HL-60 (cell line): ENCODE data around the gene ADSS1.

Experiments
- DNase-seq, 2 experiments: peaks; one replicate each; pipeline ENCODE4 v3.0.0-alpha.2; 2010 to 2020; ENCODE audit warnings: low read depth in 1 of 2, low spot score in 1 of 2
- H3K27ac ChIP-seq: fragments of 250-450 bp; sonication (Bioruptor Pico); replicated peaks from 2 replicates; pipeline ENCODE4 v1.5.1; 2020; ENCODE audit warnings: mild to moderate bottlenecking, moderate library complexity
- H3K27me3 ChIP-seq: fragments of 250-450 bp; sonication (Bioruptor Pico); 2 replicates; pipeline ENCODE4 v1.5.1; 2021; ENCODE audit warnings: mild to moderate bottlenecking, moderate library complexity; ENCODE audit not compliant: insufficient read depth, poor library complexity, severe bottlenecking
- H3K4me3 ChIP-seq: replicated peaks from 2 replicates; pipeline ENCODE4 v1.5.1; 2011; ENCODE audit warnings: mild to moderate bottlenecking, control low read depth, low read length; ENCODE audit not compliant: insufficient read depth
- GABPA ChIP-seq: IDR thresholded peaks from 2 replicates; pipeline ENCODE4 v1.6.1; 2012; ENCODE audit warnings: low read depth
- POLR2AphosphoS5 ChIP-seq: IDR thresholded peaks from 2 replicates; pipeline ENCODE4 v1.6.1; 2012; ENCODE audit warnings: low read depth
- REST ChIP-seq: IDR thresholded peaks from 2 replicates; pipeline ENCODE4 v1.6.1; 2012; ENCODE audit warnings: low read depth; ENCODE audit not compliant: insufficient replicate concordance
- SPI1 ChIP-seq: IDR thresholded peaks from 2 replicates; pipeline ENCODE4 v1.6.1; 2012; ENCODE audit warnings: low read depth, mild to moderate bottlenecking, borderline replicate concordance
- TF ChIP-seq, protein P1 (sequence below): IDR thresholded peaks from one replicate; pipeline ENCODE4 v1.5.1; 2011; ENCODE audit warnings: low read length, control low read depth, inconsistent platforms; ENCODE audit not compliant: insufficient read depth

The ADSS1 gene

GRCh38 chr14:104758981-104759969 lies 35.2 kb downstream of the ADSS1 start:
- DNase-seq = no peak
- Histone ChIP-seq H3K4me3 (no peak overlapping the region), H3K27me3 (no peaks in the 10 kb centered on the region), H3K27ac (no peak overlapping the region)
- TF ChIP-seq, protein P1, sequence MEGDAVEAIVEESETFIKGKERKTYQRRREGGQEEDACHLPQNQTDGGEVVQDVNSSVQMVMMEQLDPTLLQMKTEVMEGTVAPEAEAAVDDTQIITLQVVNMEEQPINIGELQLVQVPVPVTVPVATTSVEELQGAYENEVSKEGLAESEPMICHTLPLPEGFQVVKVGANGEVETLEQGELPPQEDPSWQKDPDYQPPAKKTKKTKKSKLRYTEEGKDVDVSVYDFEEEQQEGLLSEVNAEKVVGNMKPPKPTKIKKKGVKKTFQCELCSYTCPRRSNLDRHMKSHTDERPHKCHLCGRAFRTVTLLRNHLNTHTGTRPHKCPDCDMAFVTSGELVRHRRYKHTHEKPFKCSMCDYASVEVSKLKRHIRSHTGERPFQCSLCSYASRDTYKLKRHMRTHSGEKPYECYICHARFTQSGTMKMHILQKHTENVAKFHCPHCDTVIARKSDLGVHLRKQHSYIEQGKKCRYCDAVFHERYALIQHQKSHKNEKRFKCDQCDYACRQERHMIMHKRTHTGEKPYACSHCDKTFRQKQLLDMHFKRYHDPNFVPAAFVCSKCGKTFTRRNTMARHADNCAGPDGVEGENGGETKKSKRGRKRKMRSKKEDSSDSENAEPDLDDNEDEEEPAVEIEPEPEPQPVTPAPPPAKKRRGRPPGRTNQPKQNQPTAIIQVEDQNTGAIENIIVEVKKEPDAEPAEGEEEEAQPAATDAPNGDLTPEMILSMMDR = no peak
- TF ChIP-seq SPI1 (no peak), GABPA (no peak), POLR2AphosphoS5 (no peak; the same call in 1 of the 2 replicates), REST (no peak)

DNA sequence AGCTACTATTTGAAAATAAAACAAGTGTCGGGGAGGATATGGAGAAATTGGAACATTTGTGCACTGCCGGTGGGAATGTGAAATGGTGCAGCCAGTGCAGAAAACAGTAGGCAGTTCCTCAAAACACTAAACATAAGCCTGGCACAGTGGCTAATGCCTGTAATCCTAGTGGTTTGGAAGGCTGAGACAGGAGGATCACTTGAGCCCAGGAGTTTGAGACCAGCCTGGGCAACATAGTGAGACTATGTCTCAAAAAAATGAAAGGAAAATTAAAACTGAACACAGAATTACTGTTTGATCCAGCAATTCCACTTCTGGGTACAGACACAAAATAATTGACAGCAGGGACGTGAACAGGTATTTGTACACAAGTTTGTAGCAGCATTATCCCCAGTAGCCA lies 41.5 kb downstream of the ADSS1 start:
- DNase-seq = no peak
- TF ChIP-seq GABPA (no peak), SPI1 (0 out of 2 replicates have a peak, but pooled peaks have one; percentile 23)
- Histone ChIP-seq H3K4me3 (no peak overlapping the region), H3K27ac (no peak overlapping the region), H3K27me3 (no peaks in the 10 kb centered on the region)

DNA sequence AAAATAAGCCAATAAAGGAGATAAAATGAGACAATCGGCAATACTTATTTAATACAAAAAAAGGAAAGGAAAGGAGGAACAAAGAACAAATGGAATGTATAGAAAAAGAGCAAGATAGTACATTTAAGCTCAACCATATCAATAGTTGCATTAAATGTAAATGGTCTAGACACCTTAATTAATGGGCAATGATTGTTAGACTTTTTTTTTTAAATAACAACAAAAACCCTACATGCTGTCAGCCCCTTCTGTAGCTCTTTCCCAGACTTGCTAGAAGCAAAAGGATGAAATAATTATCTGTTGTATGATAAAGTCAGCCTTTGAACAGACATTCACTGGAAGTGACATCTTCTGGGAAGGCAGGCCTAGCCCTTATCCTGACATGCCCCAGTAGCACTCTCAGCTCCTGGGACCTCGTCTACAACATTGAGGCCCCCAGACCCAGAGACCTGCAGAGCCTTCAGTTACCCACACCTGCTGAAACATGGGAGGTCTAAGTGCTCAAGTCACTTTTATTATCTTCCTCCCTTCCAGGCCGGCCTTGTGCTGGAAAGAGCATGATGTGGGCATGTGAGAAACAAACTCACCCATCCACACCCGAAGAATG lies 42.3 kb downstream of the ADSS1 start:
- TF ChIP-seq REST = no peak
- H3K27me3 ChIP-seq = no peaks in the 10 kb centered on the region

DNA sequence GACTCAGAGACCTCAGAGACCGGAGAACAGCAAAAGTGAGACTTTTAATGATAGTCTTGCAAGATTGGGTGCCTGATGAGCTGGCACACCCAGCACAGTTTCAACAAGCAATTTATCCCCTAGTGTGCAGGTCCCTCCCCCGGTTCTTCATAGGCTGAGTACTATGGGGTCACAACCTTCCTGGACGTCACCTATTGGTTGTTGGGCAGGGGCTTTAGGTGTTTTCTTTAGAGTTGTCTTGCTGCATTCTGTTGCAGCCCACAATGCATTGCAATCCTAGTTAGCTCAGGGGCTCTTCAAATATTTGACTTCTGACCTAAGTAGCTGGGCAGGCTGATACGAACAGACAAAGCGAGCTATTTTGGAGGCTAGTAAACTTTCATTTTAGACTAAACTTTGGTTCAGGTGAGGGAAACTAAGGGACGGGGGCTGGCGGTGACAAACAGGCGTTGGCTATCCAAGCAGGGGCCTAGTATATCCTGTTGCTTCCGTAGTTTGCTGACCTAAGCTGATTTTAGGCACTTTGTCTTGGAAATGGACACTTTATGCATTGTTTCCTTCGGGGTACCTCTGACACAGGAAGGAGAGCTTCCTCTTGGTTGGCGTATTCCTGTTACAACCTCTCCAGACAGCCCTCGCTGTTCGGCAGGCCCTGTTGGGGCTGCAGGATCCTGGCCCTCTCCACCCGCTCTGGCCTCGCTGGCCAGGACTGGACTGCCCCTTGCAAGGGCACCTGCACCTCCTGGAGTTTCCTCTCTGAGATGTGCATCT lies 43.0 kb downstream of the ADSS1 start:
- H3K27ac ChIP-seq = no peak overlapping the region

More for the DNA sequence above, 42.3 kb downstream of the ADSS1 start:
- Histone ChIP-seq H3K4me3 (no peak overlapping the region), H3K27ac (no peak overlapping the region)
- no peak for DNase-seq

More for the DNA sequence above, 43.0 kb downstream of the ADSS1 start:
- no peak for DNase-seq
- no peak overlapping the region for H3K4me3 ChIP-seq
- TF ChIP-seq REST (no peak), POLR2AphosphoS5 (no peak), SPI1 (no peak), GABPA (no peak)
- TF ChIP-seq, protein P1 = no peak
- no peaks in the 10 kb centered on the region for H3K27me3 ChIP-seq
